ENCODE data around the gene COL6A3. TPM values are rescaled to one million over a fixed set of nuclear protein-coding genes. Genes with fewer than 3 reads are reported as not detected.

Gene COL6A3, protein sequence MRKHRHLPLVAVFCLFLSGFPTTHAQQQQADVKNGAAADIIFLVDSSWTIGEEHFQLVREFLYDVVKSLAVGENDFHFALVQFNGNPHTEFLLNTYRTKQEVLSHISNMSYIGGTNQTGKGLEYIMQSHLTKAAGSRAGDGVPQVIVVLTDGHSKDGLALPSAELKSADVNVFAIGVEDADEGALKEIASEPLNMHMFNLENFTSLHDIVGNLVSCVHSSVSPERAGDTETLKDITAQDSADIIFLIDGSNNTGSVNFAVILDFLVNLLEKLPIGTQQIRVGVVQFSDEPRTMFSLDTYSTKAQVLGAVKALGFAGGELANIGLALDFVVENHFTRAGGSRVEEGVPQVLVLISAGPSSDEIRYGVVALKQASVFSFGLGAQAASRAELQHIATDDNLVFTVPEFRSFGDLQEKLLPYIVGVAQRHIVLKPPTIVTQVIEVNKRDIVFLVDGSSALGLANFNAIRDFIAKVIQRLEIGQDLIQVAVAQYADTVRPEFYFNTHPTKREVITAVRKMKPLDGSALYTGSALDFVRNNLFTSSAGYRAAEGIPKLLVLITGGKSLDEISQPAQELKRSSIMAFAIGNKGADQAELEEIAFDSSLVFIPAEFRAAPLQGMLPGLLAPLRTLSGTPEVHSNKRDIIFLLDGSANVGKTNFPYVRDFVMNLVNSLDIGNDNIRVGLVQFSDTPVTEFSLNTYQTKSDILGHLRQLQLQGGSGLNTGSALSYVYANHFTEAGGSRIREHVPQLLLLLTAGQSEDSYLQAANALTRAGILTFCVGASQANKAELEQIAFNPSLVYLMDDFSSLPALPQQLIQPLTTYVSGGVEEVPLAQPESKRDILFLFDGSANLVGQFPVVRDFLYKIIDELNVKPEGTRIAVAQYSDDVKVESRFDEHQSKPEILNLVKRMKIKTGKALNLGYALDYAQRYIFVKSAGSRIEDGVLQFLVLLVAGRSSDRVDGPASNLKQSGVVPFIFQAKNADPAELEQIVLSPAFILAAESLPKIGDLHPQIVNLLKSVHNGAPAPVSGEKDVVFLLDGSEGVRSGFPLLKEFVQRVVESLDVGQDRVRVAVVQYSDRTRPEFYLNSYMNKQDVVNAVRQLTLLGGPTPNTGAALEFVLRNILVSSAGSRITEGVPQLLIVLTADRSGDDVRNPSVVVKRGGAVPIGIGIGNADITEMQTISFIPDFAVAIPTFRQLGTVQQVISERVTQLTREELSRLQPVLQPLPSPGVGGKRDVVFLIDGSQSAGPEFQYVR (N-terminal part only)
- 0.41 and 0.50 TPM in 2 replicates for total RNA-seq (ENCODE audit: low replicate concordance)

DNA sequence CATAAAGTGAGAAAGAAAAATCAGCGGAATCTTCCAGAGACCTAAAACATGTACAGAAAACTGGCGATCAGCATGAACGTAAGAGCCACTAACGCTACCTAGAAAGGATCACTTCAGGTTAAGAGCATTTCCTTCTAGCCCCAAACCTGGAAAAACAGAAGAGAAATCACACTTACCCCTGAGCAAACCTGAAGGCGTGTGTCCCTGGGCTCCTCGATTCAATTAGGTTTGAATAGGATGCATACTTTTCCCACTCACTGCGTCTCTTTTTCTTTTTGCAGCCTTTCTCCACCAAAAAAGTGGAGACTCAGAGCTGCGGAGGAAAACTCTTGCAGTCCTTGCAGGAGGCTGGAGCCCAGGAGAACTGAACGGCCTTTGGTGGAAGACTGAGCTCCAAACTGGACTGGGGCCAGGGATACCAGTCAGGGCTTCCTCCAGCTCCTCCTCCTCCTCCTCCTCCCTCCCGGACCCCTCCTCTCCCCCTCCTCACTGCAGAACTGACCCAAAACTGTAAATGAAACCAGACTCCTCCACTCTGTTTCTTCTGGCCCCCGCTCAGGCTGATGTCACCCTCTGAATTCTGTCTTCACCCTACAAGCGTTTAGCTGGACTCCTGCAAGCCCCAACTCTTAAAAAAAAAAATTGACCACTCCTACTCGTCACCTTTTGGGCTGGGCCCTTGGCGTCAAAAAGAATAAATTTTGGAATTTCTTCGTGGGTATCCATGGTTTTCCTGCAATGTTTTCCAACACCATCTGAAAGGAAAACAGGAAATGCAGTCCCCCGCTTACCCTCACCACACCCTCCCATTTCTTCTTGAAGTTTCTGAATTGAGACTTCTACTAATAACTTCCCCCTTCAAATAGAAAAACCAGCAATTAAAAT, at the start of gene COL6A3:
TSS of gene COL6A3 (minus strand) at position 388 of the 885 bp plus-strand sequence. CDS start 17,347 bp downstream, outside the sequence.
- no peaks in the 10 kb centered on the region for H3F3A ChIP-seq (ENCODE audit: low read depth)
- Mint-ChIP-seq H3K27ac (peak within 1 kb of the TSS; percentile 75), H3K4me3 (peak within 1 kb of the TSS; percentile 55), H3K9me3 (peaks cover 4% of the 10 kb centered on the region), H3K27me3 (ENCODE audit: insufficient read depth, low read depth) (peaks cover 7% of the 10 kb centered on the region), H3K4me1 (peaks cover 11% of the 10 kb centered on the region), H3K36me3 (no peaks in the 10 kb centered on the region)
- no peak for DNase-seq (ENCODE audit: low spot score)
- H3K9ac ChIP-seq = no peak within 1 kb of the TSS
- no peak within 1 kb of the TSS for H3K4me2 ChIP-seq
- no peaks in the 10 kb centered on the region for H3K27me3 ChIP-seq
- no peaks in the 10 kb centered on the region for H4K20me1 ChIP-seq (ENCODE audit: low read depth)
- no peaks in the 10 kb centered on the region for H3K36me3 ChIP-seq
- no peak within 1 kb of the TSS for H3K27ac ChIP-seq
- peak within 1 kb of the TSS; percentile 50 for H2AFZ ChIP-seq (replicated peaks)
- H3K79me2 ChIP-seq (ENCODE audit: low read depth) = no peaks in the 10 kb centered on the region
- TF ChIP-seq EZH2phosphoT487 (IDR thresholded peaks at IDR 0.05) = no peak
- TF ChIP-seq EZH2 (IDR thresholded peaks at IDR 0.05) = no peak
- TF ChIP-seq, protein P1, sequence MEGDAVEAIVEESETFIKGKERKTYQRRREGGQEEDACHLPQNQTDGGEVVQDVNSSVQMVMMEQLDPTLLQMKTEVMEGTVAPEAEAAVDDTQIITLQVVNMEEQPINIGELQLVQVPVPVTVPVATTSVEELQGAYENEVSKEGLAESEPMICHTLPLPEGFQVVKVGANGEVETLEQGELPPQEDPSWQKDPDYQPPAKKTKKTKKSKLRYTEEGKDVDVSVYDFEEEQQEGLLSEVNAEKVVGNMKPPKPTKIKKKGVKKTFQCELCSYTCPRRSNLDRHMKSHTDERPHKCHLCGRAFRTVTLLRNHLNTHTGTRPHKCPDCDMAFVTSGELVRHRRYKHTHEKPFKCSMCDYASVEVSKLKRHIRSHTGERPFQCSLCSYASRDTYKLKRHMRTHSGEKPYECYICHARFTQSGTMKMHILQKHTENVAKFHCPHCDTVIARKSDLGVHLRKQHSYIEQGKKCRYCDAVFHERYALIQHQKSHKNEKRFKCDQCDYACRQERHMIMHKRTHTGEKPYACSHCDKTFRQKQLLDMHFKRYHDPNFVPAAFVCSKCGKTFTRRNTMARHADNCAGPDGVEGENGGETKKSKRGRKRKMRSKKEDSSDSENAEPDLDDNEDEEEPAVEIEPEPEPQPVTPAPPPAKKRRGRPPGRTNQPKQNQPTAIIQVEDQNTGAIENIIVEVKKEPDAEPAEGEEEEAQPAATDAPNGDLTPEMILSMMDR (IDR thresholded peaks at IDR 0.05) = no peak
- H3K4me1 ChIP-seq = peaks cover 6% of the 10 kb centered on the region
- no peak within 1 kb of the TSS for H3K4me3 ChIP-seq
- no peaks in the 10 kb centered on the region for H3K9me3 ChIP-seq (ENCODE audit: low read depth)

DNA sequence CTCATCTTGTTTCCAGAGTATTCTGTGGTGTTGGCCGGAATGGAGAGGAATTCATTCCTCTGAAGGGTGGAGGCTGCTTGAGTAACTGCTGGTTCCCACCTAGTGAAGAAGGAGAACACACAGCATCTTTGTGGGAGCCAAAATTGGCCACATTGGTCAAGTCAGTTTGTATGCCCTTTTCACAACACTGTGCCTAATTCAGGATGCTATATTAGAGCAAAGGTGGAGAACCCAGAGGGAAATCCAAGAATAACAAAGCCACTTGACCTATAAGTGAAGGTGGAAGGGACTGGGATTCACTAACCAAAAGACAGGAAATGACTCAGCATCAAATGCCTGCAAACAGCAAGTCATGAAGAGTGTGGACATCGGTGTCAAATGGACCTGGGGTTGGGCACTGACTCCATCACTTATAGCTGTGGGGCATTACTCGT, 45.8 kb upstream of the COL6A3 start:
- H2AFZ ChIP-seq (replicated peaks) = no peak overlapping the region
- no peak overlapping the region for H3K4me3 ChIP-seq
- no peak overlapping the region for H3K9ac ChIP-seq
- no peaks in the 10 kb centered on the region for H3K79me2 ChIP-seq (ENCODE audit: low read depth)
- H3K9me3 ChIP-seq (ENCODE audit: low read depth) = no peaks in the 10 kb centered on the region
- H3K27ac ChIP-seq = no peak overlapping the region
- H3K4me2 ChIP-seq = no peak overlapping the region
- Mint-ChIP-seq H3K4me3 (no peak overlapping the region), H3K9me3 (peaks cover 5% of the 10 kb centered on the region), H3K4me1 (no peaks in the 10 kb centered on the region), H3K27me3 (ENCODE audit: insufficient read depth, low read depth) (peaks cover 6% of the 10 kb centered on the region), H3K27ac (no peak overlapping the region), H3K36me3 (no peaks in the 10 kb centered on the region)
- DNase-seq (ENCODE audit: low spot score) = no peak
- no peaks in the 10 kb centered on the region for H3K36me3 ChIP-seq
- H4K20me1 ChIP-seq (ENCODE audit: low read depth) = no peaks in the 10 kb centered on the region
- no peaks in the 10 kb centered on the region for H3K27me3 ChIP-seq
- TF ChIP-seq, protein P1 (IDR thresholded peaks at IDR 0.05) = no peak
- no peak for TF ChIP-seq EZH2 (IDR thresholded peaks at IDR 0.05)
- TF ChIP-seq EZH2phosphoT487 (IDR thresholded peaks at IDR 0.05) = no peak
- H3K4me1 ChIP-seq = no peaks in the 10 kb centered on the region
- no peaks in the 10 kb centered on the region for H3F3A ChIP-seq (ENCODE audit: low read depth)

DNA sequence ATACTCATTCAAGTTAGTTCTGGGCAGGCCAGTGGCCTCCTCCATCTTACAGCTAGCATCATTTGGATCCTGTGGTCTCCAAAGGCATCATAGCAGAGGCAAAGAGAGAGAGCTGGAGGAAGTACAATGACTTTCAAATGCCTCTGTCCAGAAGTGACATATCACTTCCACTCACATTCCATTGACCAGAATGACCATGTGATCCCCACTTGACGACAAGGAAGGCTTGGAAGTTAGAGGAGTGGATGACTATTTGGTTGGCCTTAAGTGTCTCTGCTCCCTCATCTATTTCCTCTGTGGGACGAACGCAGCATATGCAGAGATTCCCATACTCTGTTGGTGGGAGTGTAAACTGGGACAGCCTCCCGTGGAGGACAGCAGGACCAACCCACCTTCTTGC, 45.3 kb upstream of the COL6A3 start:
- Mint-ChIP-seq H3K4me1 (no peaks in the 10 kb centered on the region), H3K4me3 (no peak overlapping the region), H3K9me3 (peaks cover 7% of the 10 kb centered on the region), H3K27me3 (ENCODE audit: insufficient read depth, low read depth) (peaks cover 6% of the 10 kb centered on the region), H3K27ac (no peak overlapping the region), H3K36me3 (no peaks in the 10 kb centered on the region)
- H2AFZ ChIP-seq (replicated peaks) = no peak overlapping the region
- TF ChIP-seq, protein P1 (IDR thresholded peaks at IDR 0.05) = no peak
- no peak for TF ChIP-seq EZH2phosphoT487 (IDR thresholded peaks at IDR 0.05)
- TF ChIP-seq EZH2 (IDR thresholded peaks at IDR 0.05) = no peak
- DNase-seq (ENCODE audit: low spot score) = no peak
- H3K36me3 ChIP-seq = no peaks in the 10 kb centered on the region
- no peaks in the 10 kb centered on the region for H4K20me1 ChIP-seq (ENCODE audit: low read depth)
- H3K27ac ChIP-seq = no peak overlapping the region
- H3K9ac ChIP-seq = no peak overlapping the region
- H3K4me3 ChIP-seq = no peak overlapping the region
- H3K79me2 ChIP-seq (ENCODE audit: low read depth) = no peaks in the 10 kb centered on the region
- H3F3A ChIP-seq (ENCODE audit: low read depth) = no peaks in the 10 kb centered on the region
- no peaks in the 10 kb centered on the region for H3K4me1 ChIP-seq
- no peaks in the 10 kb centered on the region for H3K9me3 ChIP-seq (ENCODE audit: low read depth)
- H3K4me2 ChIP-seq = no peak overlapping the region
- H3K27me3 ChIP-seq = no peaks in the 10 kb centered on the region

Data from neural progenitor cell (in vitro differentiated cells).